ENCODE measurements around the gene TMEM145. TPM values are rescaled to one million over a fixed set of nuclear protein-coding genes. Genes with fewer than 3 reads are reported as not detected.

The TMEM145 gene
- total RNA-seq, 1 donor from 2014 or later = 3.9 TPM

GRCh38 chr19:42343344-42344110, 30.4 kb downstream of the TMEM145 start:
- peak; percentile 37 for TF ChIP-seq CTCF (IDR thresholded peaks at IDR 0.05; ENCODE audit: unreplicated experiment)
- Mint-ChIP-seq H3K36me3 (ENCODE audit: low read depth, unreplicated experiment) (peaks cover 32% of the 10 kb centered on the region), H3K4me1 (ENCODE audit: unreplicated experiment) (no peaks in the 10 kb centered on the region), H3K4me3 (ENCODE audit: unreplicated experiment) (no peak overlapping the region), H3K9me3 (ENCODE audit: unreplicated experiment) (no peaks in the 10 kb centered on the region), H3K27me3 (ENCODE audit: unreplicated experiment) (peaks cover 8% of the 10 kb centered on the region), H3K27ac (ENCODE audit: unreplicated experiment) (no peak overlapping the region)
- DNase-seq (ENCODE audit: low spot score) = peak; percentile 48

- Mint-ChIP-seq H3K4me3 (ENCODE audit: unreplicated experiment) (peak overlapping the region; percentile 67), H3K27me3 (ENCODE audit: unreplicated experiment) (peaks cover 7% of the 10 kb centered on the region), H3K4me1 (ENCODE audit: unreplicated experiment) (no peaks in the 10 kb centered on the region), H3K9me3 (ENCODE audit: unreplicated experiment) (no peaks in the 10 kb centered on the region), H3K27ac (ENCODE audit: unreplicated experiment) (no peak overlapping the region), H3K36me3 (ENCODE audit: low read depth, unreplicated experiment) (peaks cover 31% of the 10 kb centered on the region)
- DNase-seq (ENCODE audit: low spot score) = no peak
- TF ChIP-seq CTCF (IDR thresholded peaks at IDR 0.05; ENCODE audit: unreplicated experiment) = no peak
Observed at GRCh38 chr19:42344336-42344893, 31.3 kb downstream of the TMEM145 start.

- no peak for TF ChIP-seq CTCF (IDR thresholded peaks at IDR 0.05; ENCODE audit: unreplicated experiment)
- no peak overlapping the region for H3K4me3 Mint-ChIP-seq (ENCODE audit: unreplicated experiment)
- H3K36me3 Mint-ChIP-seq (ENCODE audit: low read depth, unreplicated experiment) = peaks cover 36% of the 10 kb centered on the region
- H3K27ac Mint-ChIP-seq (ENCODE audit: unreplicated experiment) = no peak overlapping the region
- H3K27me3 Mint-ChIP-seq (ENCODE audit: unreplicated experiment) = peaks cover 10% of the 10 kb centered on the region
- no peaks in the 10 kb centered on the region for H3K9me3 Mint-ChIP-seq (ENCODE audit: unreplicated experiment)
- DNase-seq (ENCODE audit: low spot score) = no peak
- H3K4me1 Mint-ChIP-seq (ENCODE audit: unreplicated experiment) = no peaks in the 10 kb centered on the region
Observed at GRCh38 chr19:42345191-42345812, 32.2 kb downstream of the TMEM145 start.

- H3K27ac Mint-ChIP-seq (ENCODE audit: unreplicated experiment) = no peak overlapping the region
- peaks cover 12% of the 10 kb centered on the region for H3K27me3 Mint-ChIP-seq (ENCODE audit: unreplicated experiment)
- no peaks in the 10 kb centered on the region for H3K9me3 Mint-ChIP-seq (ENCODE audit: unreplicated experiment)
- no peak overlapping the region for H3K4me3 Mint-ChIP-seq (ENCODE audit: unreplicated experiment)
- DNase-seq (ENCODE audit: low spot score) = no peak
- H3K4me1 Mint-ChIP-seq (ENCODE audit: unreplicated experiment) = no peaks in the 10 kb centered on the region
- H3K36me3 Mint-ChIP-seq (ENCODE audit: low read depth, unreplicated experiment) = peaks cover 35% of the 10 kb centered on the region
- TF ChIP-seq CTCF (IDR thresholded peaks at IDR 0.05; ENCODE audit: unreplicated experiment) = no peak
Observed at GRCh38 chr19:42348211-42348610, 35.1 kb downstream of the TMEM145 start.

Measured in endothelial cell (in vitro differentiated cells).